22Rv1 (cell line): Measurements from ENCODE around the gene OR52W1.

Experiments
- H3K27ac ChIP-seq: fragments of 450-650 bp; 2 replicates; pipeline ENCODE4 v1.5.1; 2017
- ZFX ChIP-seq: fragments of 450-650 bp; IDR thresholded peaks from 2 replicates; pipeline ENCODE4 v1.6.1; 2017; ENCODE audit warnings: antibody characterized with exemption, borderline replicate concordance
- TF ChIP-seq, protein P1 (sequence below): fragments of 450-650 bp; IDR thresholded peaks from 2 replicates; pipeline ENCODE4 v1.5.1; 2017; ENCODE audit warnings: mild to moderate bottlenecking

OR52W1 gene

DNA sequence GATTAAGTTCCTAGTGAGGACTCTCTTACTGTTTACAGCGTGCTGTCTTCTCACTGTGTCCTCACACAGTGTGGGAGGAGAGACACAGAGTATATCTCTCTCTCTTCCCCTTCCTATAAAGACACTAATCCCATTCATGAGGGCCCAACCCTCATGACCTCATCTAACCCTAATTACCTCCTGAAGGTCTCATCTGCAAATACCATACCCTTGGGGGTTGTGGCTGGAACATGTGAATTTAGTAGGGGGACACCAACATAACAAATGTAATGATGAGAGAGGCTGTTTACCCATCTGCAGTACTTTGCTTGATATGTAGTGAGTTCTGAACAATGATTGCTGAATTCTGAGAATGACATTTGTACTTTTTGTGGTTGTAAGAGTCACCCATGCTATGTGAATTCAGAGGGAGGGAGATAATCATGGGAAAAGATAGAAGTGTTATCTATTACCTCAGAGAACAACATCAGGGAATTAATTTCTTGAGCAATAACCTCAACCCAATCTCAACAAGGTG, 4.9 kb upstream of the OR52W1 start:
- H3K27ac ChIP-seq: no peak overlapping the region

DNA sequence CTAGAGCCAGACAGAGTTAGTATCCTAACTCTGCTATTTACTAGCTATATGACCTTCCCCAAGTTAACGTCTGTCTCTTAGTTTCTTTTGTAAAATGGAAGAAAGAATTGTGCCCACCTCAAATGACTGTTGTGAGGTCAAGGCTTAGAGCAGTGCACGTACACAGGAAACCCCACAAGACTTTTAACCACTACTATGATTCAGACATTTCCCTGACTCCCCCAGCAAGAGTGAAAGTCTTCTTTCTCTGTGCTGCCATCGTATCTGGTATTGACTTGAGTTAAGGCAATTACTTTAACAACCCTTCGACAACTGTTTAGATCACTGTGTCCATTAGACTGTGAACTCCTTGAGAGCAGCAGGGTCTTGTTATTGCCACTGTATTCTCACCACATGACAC, 2.6 kb upstream of the OR52W1 start:
- H3K27ac ChIP-seq: no peak overlapping the region
- TF ChIP-seq ZFX: no peak
- TF ChIP-seq, protein P1, sequence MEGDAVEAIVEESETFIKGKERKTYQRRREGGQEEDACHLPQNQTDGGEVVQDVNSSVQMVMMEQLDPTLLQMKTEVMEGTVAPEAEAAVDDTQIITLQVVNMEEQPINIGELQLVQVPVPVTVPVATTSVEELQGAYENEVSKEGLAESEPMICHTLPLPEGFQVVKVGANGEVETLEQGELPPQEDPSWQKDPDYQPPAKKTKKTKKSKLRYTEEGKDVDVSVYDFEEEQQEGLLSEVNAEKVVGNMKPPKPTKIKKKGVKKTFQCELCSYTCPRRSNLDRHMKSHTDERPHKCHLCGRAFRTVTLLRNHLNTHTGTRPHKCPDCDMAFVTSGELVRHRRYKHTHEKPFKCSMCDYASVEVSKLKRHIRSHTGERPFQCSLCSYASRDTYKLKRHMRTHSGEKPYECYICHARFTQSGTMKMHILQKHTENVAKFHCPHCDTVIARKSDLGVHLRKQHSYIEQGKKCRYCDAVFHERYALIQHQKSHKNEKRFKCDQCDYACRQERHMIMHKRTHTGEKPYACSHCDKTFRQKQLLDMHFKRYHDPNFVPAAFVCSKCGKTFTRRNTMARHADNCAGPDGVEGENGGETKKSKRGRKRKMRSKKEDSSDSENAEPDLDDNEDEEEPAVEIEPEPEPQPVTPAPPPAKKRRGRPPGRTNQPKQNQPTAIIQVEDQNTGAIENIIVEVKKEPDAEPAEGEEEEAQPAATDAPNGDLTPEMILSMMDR: no peak

More for the DNA sequence above, 4.9 kb upstream of the OR52W1 start:
- no peak for TF ChIP-seq ZFX
- TF ChIP-seq, protein P1: no peak

DNA sequence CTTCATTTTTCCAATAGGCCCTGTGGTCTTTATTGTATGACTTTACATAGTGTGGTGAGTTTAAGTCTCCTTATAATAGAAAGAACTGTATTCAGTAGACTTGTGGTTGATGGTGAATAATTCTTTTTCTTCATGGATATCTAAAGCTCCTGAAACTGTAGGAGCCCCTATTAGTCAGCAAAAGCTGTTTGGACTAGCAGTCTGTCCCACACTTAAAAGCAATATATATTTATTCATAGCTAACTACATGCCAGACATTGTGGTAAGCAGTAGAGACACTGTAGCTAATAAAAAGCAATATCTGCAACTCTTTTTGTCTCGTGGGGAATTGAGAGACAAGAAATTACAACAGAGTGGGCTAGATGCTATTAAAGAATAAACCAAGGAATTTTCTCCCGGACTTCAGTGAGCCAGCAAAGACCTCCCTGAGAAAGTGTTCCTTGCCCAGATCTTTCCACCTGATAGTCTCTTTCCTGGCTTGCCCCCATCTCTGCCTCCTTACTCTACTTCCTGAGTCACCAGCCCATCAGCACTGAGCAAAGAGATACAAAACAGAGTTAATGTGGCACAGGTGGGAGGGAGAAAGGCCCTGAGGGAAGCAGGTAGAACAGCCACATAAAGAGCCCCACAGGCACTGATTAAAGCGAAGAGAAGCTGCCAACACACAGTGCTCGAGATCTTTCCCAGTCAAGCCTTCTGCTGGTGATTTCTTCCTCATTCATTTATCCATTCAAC, 1.4 kb upstream of the OR52W1 start:
- H3K27ac ChIP-seq: no peak overlapping the region
- TF ChIP-seq, protein P1: no peak
- no peak for TF ChIP-seq ZFX

DNA sequence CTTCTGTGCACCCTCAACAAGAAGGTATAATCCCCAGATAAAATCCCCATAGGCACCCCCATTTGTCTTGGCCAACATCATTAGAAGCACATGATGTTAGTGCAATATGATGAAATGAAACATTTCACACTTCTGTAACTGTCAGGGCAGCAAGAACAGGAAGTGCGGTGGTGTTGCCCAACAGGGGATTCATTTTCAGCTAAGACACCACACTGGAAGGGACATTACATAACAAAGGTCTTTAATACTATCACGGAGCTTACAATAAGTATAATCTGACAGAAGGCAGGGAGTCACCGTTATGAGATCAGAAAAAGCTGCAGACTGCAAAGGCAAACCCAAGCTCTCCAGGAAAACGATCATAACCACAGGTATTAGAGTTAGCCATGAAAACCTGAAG, 2.0 kb downstream of the OR52W1 start:
- no peak overlapping the region for H3K27ac ChIP-seq
- no peak for TF ChIP-seq ZFX
- TF ChIP-seq, protein P1: no peak

DNA sequence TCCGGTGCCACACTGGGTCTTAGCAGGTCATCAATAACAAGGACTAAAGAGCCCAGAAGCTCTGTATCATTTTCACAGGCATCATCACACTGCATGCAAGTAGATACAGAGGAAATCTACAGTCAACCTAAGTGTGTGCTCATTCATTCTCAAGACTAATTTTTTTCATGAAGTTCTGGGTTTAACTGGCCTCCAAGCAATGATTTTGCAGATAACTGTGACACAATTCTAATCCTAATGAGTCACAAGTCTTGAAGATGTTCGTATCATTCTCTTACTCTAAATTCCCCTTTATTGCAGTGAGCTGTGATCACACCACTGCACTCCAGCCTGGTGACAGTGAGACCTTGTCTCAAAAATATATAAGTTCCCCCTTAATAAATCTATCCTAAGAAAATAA, 2.5 kb downstream of the OR52W1 start:
- no peak overlapping the region for H3K27ac ChIP-seq
- TF ChIP-seq ZFX: no peak
- TF ChIP-seq, protein P1: no peak

DNA sequence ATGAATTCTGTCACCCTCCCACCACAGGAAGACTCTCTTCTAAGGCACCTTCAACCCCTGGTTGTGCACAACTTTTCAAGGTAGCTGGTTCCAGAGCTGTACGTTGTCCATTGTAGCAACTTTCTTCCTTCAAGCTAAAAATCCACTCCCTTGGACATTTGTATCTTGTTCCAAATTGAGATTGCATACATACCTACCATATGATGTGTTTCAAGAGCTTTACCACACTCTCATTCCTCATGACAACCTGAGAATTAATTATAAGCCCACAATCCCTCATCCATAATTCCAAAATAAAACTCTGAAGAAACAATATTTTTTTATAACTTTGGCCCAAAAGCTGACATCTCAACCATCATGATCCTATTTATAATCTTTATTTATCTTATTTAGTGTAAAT, 3.0 kb downstream of the OR52W1 start:
- TF ChIP-seq, protein P1: no peak
- no peak for TF ChIP-seq ZFX
- H3K27ac ChIP-seq: no peak overlapping the region

DNA sequence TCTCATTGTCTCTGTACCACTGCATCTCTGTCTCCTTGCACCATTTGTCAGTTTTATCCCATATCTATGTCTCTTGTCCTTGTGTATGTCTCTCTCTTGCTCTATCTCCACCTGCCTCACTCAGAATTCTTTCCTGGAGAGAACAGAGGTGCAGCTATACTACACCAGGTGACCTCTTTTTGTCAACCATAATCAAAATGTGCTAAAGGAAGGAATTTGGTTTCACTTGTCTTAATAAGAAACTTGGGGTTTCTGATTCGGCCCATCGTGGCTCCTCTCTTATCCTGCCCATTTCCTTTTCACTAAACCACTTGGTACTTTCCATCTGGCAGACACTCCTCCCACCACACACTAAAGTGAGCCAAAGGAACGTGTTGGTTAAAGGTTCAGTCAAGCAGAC, 4.3 kb downstream of the OR52W1 start:
- H3K27ac ChIP-seq: no peak overlapping the region
- TF ChIP-seq ZFX: no peak
- TF ChIP-seq, protein P1: no peak
